Esophagus squamous epithelium (tissue), 4 donors: ENCODE data around the gene ARMCX2.

Experiments
- CTCF ChIP-seq, 6 experiments: fragments of 450-650 bp in 4 of 6; fragments of 200-600 bp in 2 of 6; sonication (generic) in 2 of 6; IDR thresholded peaks; one replicate each; pipeline ENCODE4 v1.5.1; 2016 to 2019; ENCODE audit warnings: antibody characterized with exemption in 6 of 6, mild to moderate bottlenecking in 4 of 6, moderate library complexity in 4 of 6
- POLR2A ChIP-seq, 4 donors: fragments of 450-650 bp; IDR thresholded peaks; one replicate each; pipeline ENCODE4 v1.6.1; 2017; ENCODE audit warnings: antibody characterized with exemption in 4 of 4, mild to moderate bottlenecking in 4 of 4, moderate library complexity in 3 of 4

DNA sequence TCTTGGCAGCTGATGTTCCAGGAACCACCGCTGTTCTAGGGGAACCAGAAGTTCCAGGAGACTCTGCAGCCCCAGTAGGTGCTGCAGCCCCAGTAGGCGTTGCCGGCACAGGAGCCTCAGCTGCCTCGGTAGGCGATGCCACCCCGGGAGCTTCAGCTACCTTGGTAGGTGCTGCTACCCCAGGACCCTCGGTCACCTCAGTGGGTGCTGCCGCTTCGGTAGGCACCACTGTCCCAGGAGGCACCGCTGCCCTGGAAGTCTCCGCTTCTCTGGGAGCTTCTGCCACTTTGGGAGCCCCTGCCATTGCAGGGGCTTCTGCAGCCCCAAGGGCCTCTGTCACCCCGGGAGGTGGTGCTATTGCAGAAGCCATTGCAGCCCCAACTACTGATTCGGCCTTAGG, 2.8 kb downstream of the ARMCX2 start:
- TF ChIP-seq CTCF (IDR thresholded peaks at IDR 0.05): no peak
- no peak for TF ChIP-seq POLR2A (IDR thresholded peaks at IDR 0.05)
